ENCODE results near the gene DHRS12. TPM values are rescaled to one million over a fixed set of nuclear protein-coding genes. Genes with fewer than 3 reads are reported as not detected.

The DHRS12 gene
- total RNA-seq, 1 donor from 2014 or later = 7.9 TPM

- H3K27ac ChIP-seq = no peak overlapping the region
- intact Hi-C loops (cut with DNase I) = no loop called here
- H3K27me3 ChIP-seq = no peaks in the 10 kb centered on the region
- H3K4me3 ChIP-seq = no peak overlapping the region
- no peak for DNase-seq (ENCODE audit: low spot score in 2 of 2)
- H3K9me3 ChIP-seq = no peaks in the 10 kb centered on the region
- no peaks in the 10 kb centered on the region for H3K4me1 ChIP-seq
- no peak for TF ChIP-seq CTCF (IDR thresholded peaks at IDR 0.05)
- no peaks in the 10 kb centered on the region for H3K36me3 ChIP-seq
These were observed 61.9 kb downstream of the DHRS12 start for GRCh38 chr13:51742031-51742430.

- Histone ChIP-seq H3K4me3 (no peak overlapping the region), H3K4me1 (no peaks in the 10 kb centered on the region), H3K9me3 (no peaks in the 10 kb centered on the region), H3K27ac (no peak overlapping the region), H3K36me3 (no peaks in the 10 kb centered on the region), H3K27me3 (no peaks in the 10 kb centered on the region)
- TF ChIP-seq CTCF (IDR thresholded peaks at IDR 0.05) = no peak
- no peak for DNase-seq (ENCODE audit: low spot score in 2 of 2)
- intact Hi-C loops (cut with DNase I) = no loop called here
These were observed 63.3 kb downstream of the DHRS12 start for GRCh38 chr13:51740698-51741097.

GRCh38 chr13:51739027-51739764 is 64.8 kb downstream of the DHRS12 start:
- H3K4me1 ChIP-seq = no peaks in the 10 kb centered on the region
- intact Hi-C loops (cut with DNase I) = no loop called here
- no peak for DNase-seq (ENCODE audit: low spot score in 2 of 2)
- H3K9me3 ChIP-seq = no peaks in the 10 kb centered on the region
- H3K36me3 ChIP-seq = no peaks in the 10 kb centered on the region
- H3K4me3 ChIP-seq = no peak overlapping the region
- TF ChIP-seq CTCF (IDR thresholded peaks at IDR 0.05) = no peak
- no peaks in the 10 kb centered on the region for H3K27me3 ChIP-seq
- no peak overlapping the region for H3K27ac ChIP-seq

- no peaks in the 10 kb centered on the region for H3K27me3 ChIP-seq
- no peak for TF ChIP-seq CTCF (IDR thresholded peaks at IDR 0.05)
- no peaks in the 10 kb centered on the region for H3K9me3 ChIP-seq
- DNase-seq (ENCODE audit: low spot score in 2 of 2) = no peak
- no peaks in the 10 kb centered on the region for H3K4me1 ChIP-seq
- no peaks in the 10 kb centered on the region for H3K36me3 ChIP-seq
- intact Hi-C loops (cut with DNase I) = no loop called here
- H3K4me3 ChIP-seq = no peak overlapping the region
- no peak overlapping the region for H3K27ac ChIP-seq
These were observed 65.6 kb downstream of the DHRS12 start for GRCh38 chr13:51738226-51738905.

- H3K27ac ChIP-seq = no peak overlapping the region
- no peak overlapping the region for H3K4me3 ChIP-seq
- intact Hi-C loops (cut with DNase I) = no loop called here
- TF ChIP-seq CTCF (IDR thresholded peaks at IDR 0.05) = no peak
- H3K4me1 ChIP-seq = no peaks in the 10 kb centered on the region
- H3K9me3 ChIP-seq = no peaks in the 10 kb centered on the region
- H3K27me3 ChIP-seq = no peaks in the 10 kb centered on the region
- H3K36me3 ChIP-seq = no peaks in the 10 kb centered on the region
- no peak for DNase-seq (ENCODE audit: low spot score in 2 of 2)
These were observed 66.4 kb downstream of the DHRS12 start for GRCh38 chr13:51737609-51738008.

Data from ascending aorta (tissue), 2 donors.